ENCODE measurements around the gene GPATCH2.

The GPATCH2 gene

DNA sequence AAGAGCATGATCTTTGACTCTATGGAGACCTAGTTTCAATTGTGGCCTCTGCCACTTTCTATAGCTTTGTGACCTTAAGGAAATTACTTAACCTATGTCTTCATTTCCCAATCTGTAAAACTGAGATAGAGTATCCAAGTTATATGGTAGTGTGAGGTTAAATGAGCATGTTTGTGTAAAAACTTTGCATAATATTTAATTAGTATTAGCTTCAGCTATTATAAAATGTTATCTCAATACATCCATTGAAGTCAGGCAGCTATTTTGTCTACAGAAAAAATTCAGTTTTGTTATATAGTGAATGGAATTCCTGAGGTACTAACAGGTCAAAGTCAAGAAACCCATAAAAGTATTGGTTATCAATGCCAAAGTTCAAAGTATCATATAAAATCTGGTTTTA lies 53.6 kb downstream of the GPATCH2 start:
- no peaks in the 10 kb centered on the region for H3K27me3 ChIP-seq (ENCODE audit: insufficient read depth, low read depth, severe bottlenecking)
- no peak for TF ChIP-seq CTCF (IDR thresholded peaks at IDR 0.05; ENCODE audit: low read depth, low read length)
- no peaks in the 10 kb centered on the region for H3K36me3 ChIP-seq
- H3K9me3 ChIP-seq (ENCODE audit: severe bottlenecking), result no peaks in the 10 kb centered on the region
- no peak for DNase-seq
- H3K27ac ChIP-seq, result no peak overlapping the region
- H3K4me3 ChIP-seq (ENCODE audit: low read depth, low read length), result no peak overlapping the region

DNA sequence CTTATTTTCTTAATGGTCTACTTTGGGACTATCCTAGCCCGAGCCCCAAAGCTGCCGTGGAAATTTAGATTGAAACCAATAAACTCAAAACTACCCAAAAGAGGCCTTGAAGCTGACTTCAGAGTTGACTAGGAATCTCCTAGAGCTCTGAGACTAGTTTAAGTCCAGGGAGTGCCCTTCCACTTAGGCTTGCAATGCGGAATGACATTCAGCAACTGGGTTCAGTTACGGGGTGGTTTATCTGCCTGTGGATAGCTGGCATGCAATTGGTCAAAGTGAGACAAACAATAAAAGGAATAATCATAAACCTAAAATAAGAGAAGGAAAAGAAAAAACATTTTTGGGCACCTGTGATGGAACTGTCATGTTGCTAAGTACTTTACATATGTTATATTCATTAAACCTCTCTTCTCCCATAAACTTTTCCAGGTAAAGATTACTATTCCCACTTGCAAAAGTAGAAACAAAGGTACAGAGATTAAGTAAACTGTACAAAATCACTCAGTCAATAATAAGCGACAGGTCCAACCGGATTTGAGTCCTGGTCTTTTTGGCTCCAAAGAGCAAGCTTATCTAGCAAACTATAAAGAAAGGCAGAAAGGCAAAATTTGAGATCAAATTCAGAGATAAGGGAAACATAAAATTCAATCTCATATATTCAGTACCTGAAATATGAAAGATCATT lies 56.5 kb downstream of the GPATCH2 start:
- Histone ChIP-seq H3K36me3 (no peaks in the 10 kb centered on the region), H3K4me3 (ENCODE audit: low read depth, low read length) (no peak overlapping the region), H3K9me3 (ENCODE audit: severe bottlenecking) (no peaks in the 10 kb centered on the region), H3K27me3 (ENCODE audit: insufficient read depth, low read depth, severe bottlenecking) (no peaks in the 10 kb centered on the region), H3K27ac (no peak overlapping the region)
- no peak for TF ChIP-seq CTCF (IDR thresholded peaks at IDR 0.05; ENCODE audit: low read depth, low read length)
- DNase-seq, result no peak

DNA sequence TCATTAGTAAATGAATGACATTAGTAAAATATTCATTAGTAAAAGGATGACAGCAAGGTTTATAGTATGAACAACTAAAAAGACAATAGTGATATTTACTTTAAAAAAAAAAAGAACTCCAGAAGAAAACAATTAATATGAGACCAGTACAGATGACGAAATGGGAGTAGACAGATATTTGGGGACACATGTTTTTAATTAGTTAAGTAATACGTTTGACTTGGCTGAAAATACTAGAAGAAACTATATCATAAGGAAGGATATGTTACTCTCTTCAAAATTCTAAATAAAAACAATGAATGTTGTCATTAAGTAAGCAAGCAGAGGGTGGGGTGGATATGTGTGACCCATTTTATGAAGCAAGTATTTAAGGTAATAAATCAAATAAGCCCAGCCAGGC lies 61.9 kb downstream of the GPATCH2 start:
- H3K9me3 ChIP-seq (ENCODE audit: severe bottlenecking), result no peaks in the 10 kb centered on the region
- DNase-seq, result no peak

GRCh38 chr1:217568200-217568599 lies 62.7 kb downstream of the GPATCH2 start:
- no peak for TF ChIP-seq CTCF (IDR thresholded peaks at IDR 0.05; ENCODE audit: low read depth, low read length)
- Histone ChIP-seq H3K27ac (no peak overlapping the region), H3K36me3 (no peaks in the 10 kb centered on the region), H3K9me3 (ENCODE audit: severe bottlenecking) (no peaks in the 10 kb centered on the region), H3K4me3 (ENCODE audit: low read depth, low read length) (no peak overlapping the region), H3K27me3 (ENCODE audit: insufficient read depth, low read depth, severe bottlenecking) (no peaks in the 10 kb centered on the region)
- DNase-seq, result no peak

More for the DNA sequence above, 61.9 kb downstream of the GPATCH2 start:
- Histone ChIP-seq H3K4me3 (ENCODE audit: low read depth, low read length) (no peak overlapping the region), H3K27me3 (ENCODE audit: insufficient read depth, low read depth, severe bottlenecking) (no peaks in the 10 kb centered on the region), H3K27ac (no peak overlapping the region), H3K36me3 (no peaks in the 10 kb centered on the region)
- no peak for TF ChIP-seq CTCF (IDR thresholded peaks at IDR 0.05; ENCODE audit: low read depth, low read length)

DNA sequence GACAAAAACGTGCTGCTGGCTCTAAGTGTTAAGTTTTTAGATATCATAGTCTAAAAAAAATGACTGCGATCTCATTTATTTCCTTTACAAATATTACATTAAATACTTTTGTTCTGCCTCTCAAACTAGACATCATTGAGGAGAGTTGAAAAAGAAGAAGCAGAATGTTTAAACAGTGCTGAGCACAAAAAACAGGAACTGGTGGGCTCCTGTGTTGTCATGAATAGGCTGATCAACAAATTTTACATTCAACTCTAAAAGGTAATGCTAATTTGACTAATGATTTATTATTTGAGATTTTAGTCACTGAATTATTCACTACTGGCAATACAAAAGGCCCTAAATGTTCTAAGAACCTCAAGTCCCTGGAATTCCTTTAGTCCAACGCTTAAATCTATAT lies 66.1 kb downstream of the GPATCH2 start:
- H3K27me3 ChIP-seq (ENCODE audit: insufficient read depth, low read depth, severe bottlenecking), result no peaks in the 10 kb centered on the region
- no peaks in the 10 kb centered on the region for H3K9me3 ChIP-seq (ENCODE audit: severe bottlenecking)
- no peak for TF ChIP-seq CTCF (IDR thresholded peaks at IDR 0.05; ENCODE audit: low read depth, low read length)
- DNase-seq, result no peak
- H3K36me3 ChIP-seq, result no peaks in the 10 kb centered on the region
- no peak overlapping the region for H3K27ac ChIP-seq
- no peak overlapping the region for H3K4me3 ChIP-seq (ENCODE audit: low read depth, low read length)

GRCh38 chr1:217564207-217564606 lies 66.7 kb downstream of the GPATCH2 start:
- H3K36me3 ChIP-seq, result no peaks in the 10 kb centered on the region
- no peak overlapping the region for H3K4me3 ChIP-seq (ENCODE audit: low read depth, low read length)
- no peak overlapping the region for H3K27ac ChIP-seq
- no peak for TF ChIP-seq CTCF (IDR thresholded peaks at IDR 0.05; ENCODE audit: low read depth, low read length)
- no peak for DNase-seq
- no peaks in the 10 kb centered on the region for H3K9me3 ChIP-seq (ENCODE audit: severe bottlenecking)
- no peaks in the 10 kb centered on the region for H3K27me3 ChIP-seq (ENCODE audit: insufficient read depth, low read depth, severe bottlenecking)

All from WERI-Rb-1 (cell line).